PFSK-1 (cell line): ENCODE results near the gene PARVB.

Source experiments
- FOXP2 ChIP-seq: optimal IDR thresholded peaks from 2 replicates; pipeline ENCODE3; 2011; ENCODE audit warnings: borderline replicate concordance, control low read depth, inconsistent platforms; ENCODE audit not compliant: insufficient read depth; ENCODE audit errors: extremely low read length, extremely low read depth
- POLR2AphosphoS5 ChIP-seq: IDR thresholded peaks from 2 replicates; pipeline ENCODE4 v1.6.1; 2012; ENCODE audit warnings: low read depth, mild to moderate bottlenecking, control low read depth, low read length, moderate library complexity
- REST ChIP-seq, 2 experiments: IDR thresholded peaks; 2 replicates each; pipeline versions ENCODE4 v1.6.1 to v1.8.0; 2011 to 2012; ENCODE audit warnings: low read depth in 2 of 2, low read length in 2 of 2, control low read depth in 1 of 2, inconsistent platforms in 1 of 2, mild to moderate bottlenecking in 1 of 2, moderate library complexity in 1 of 2; ENCODE audit not compliant: insufficient read depth in 1 of 2
- SIN3A ChIP-seq: IDR thresholded peaks from 2 replicates; pipeline ENCODE4 v1.6.1; 2012; ENCODE audit warnings: mild to moderate bottlenecking, low read length, moderate library complexity, borderline replicate concordance; ENCODE audit not compliant: insufficient read depth
- TAF1 ChIP-seq: IDR thresholded peaks from 2 replicates; pipeline ENCODE4 v1.6.1; 2012; ENCODE audit warnings: low read length, control low read depth, borderline replicate concordance; ENCODE audit not compliant: insufficient read depth

- TF ChIP-seq POLR2AphosphoS5 (no peak), SIN3A (no peak), REST (IDR thresholded peaks at IDR 0.05; ENCODE audit: insufficient read depth in 1 of 2, low read depth in 2 of 2, low read length in 2 of 2) (no peak), TAF1 (no peak), FOXP2 (no peak)
These were observed 121.4 kb downstream of the PARVB start for GRCh38 chr22:44145544-44145943.
